Memory B cell (primary cell): ENCODE data around the gene PHC1.

ENCODE experiments used
- ATAC-seq: fragments of 150-1000 bp; cut with Tn5 transposase; 2 replicates; pipeline ENCODE4 v1.10.0; 2021; ENCODE audit warnings: low read depth, mild to moderate bottlenecking, moderate library complexity
- DNase-seq, 2 donors: peaks; one replicate each; pipeline ENCODE4 v3.0.0; 2022; ENCODE audit warnings: low spot score in 2 of 2
- H3K27ac Mint-ChIP-seq: one replicate; pipeline ENCODE4 v1.8.0; 2022; ENCODE audit warnings: mild to moderate bottlenecking, moderate library complexity, mixed read lengths
- H3K27me3 Mint-ChIP-seq: one replicate; pipeline ENCODE4 v1.8.0; 2022; ENCODE audit warnings: mixed read lengths
- H3K36me3 Mint-ChIP-seq: one replicate; pipeline ENCODE4 v1.8.0; 2022; ENCODE audit warnings: mild to moderate bottlenecking, mixed read lengths
- H3K4me1 Mint-ChIP-seq: one replicate; pipeline ENCODE4 v1.8.0; 2022; ENCODE audit warnings: mixed read lengths
- H3K4me3 Mint-ChIP-seq: one replicate; pipeline ENCODE4 v1.8.0; 2022; ENCODE audit warnings: mild to moderate bottlenecking, moderate library complexity, mixed read lengths
- H3K9me3 Mint-ChIP-seq: one replicate; pipeline ENCODE4 v1.8.0; 2022; ENCODE audit warnings: mixed read lengths

PHC1 gene

DNA sequence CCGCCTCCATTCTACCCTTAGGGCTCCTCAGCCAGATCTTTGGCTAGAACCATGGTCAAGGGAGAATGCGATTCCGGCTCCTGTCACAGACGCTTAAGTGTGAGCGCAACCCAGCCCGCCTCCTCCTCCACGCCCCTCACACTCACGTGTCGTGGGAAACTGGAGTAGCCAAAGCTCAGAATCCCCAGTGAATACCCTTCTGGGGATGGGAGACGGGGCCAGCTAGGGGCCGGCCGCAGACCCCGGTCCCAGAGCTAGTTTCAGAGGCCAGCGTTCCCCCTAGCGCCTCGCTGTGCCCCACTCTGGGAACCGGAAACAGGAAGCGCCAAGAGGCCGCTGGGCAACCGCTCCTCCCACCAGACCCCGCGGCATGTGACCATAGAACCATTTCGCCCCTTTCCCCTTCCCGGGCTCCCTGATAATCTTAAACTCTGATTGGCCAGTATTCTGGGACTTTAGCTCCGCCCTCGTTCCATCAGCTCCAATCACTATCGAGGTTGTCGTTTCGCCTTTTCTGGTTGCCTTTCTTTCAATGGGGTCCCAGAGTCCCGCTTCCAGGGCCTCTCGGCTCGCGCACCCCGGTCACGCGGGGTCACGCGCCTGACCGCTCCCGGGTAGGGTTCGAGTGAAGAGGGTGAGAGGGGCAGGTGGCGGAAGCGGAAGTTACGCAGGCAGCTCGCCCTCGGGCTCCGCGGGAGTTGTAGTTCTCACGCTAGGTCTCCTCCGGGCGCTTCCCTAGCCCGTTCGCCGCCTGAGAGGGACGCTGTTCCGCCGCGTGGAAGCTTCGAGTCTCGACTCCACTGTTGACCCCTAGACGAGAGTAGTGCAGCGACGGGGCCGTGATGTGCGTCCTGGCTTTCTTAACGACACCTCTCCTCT, 35.3 kb downstream of the PHC1 start, which contains the start of gene M6PR:
TSS of gene M6PR (minus strand) at position 304 of the 879 bp plus-strand sequence. CDS start 3,241 bp downstream, outside the sequence.
- H3K27ac Mint-ChIP-seq: peak within 1 kb of the TSS; percentile 97
- H3K4me3 Mint-ChIP-seq: peak within 1 kb of the TSS; percentile 94
- ATAC-seq: peak; percentile 85
- H3K36me3 Mint-ChIP-seq: peaks cover 9% of the 10 kb centered on the region
- H3K4me1 Mint-ChIP-seq: peaks cover 24% of the 10 kb centered on the region
- DNase-seq: peak; percentile 79 to 89
- no peaks in the 10 kb centered on the region for H3K27me3 Mint-ChIP-seq
- H3K9me3 Mint-ChIP-seq: peaks cover 4% of the 10 kb centered on the region

GRCh38 chr12:8950221-8950527, 35.9 kb downstream of the PHC1 start:
- Mint-ChIP-seq H3K9me3 (peaks cover 4% of the 10 kb centered on the region), H3K27ac (peak overlapping the region; percentile 97), H3K36me3 (peaks cover 9% of the 10 kb centered on the region), H3K4me1 (peaks cover 24% of the 10 kb centered on the region), H3K27me3 (no peaks in the 10 kb centered on the region), H3K4me3 (peak overlapping the region; percentile 94)
- DNase-seq: no peak
- peak; percentile 45 for ATAC-seq

GRCh38 chr12:8950702-8951478, 36.6 kb downstream of the PHC1 start:
- no peak for ATAC-seq
- H3K9me3 Mint-ChIP-seq: peaks cover 4% of the 10 kb centered on the region
- peak overlapping the region; percentile 97 for H3K27ac Mint-ChIP-seq
- peaks cover 24% of the 10 kb centered on the region for H3K4me1 Mint-ChIP-seq
- H3K27me3 Mint-ChIP-seq: no peaks in the 10 kb centered on the region
- peak overlapping the region; percentile 94 for H3K4me3 Mint-ChIP-seq
- H3K36me3 Mint-ChIP-seq: peaks cover 7% of the 10 kb centered on the region
- DNase-seq: no peak

- no peak overlapping the region for H3K4me3 Mint-ChIP-seq
- H3K9me3 Mint-ChIP-seq: peaks cover 4% of the 10 kb centered on the region
- DNase-seq: no peak
- peaks cover 10% of the 10 kb centered on the region for H3K36me3 Mint-ChIP-seq
- no peak overlapping the region for H3K27ac Mint-ChIP-seq
- H3K4me1 Mint-ChIP-seq: peaks cover 18% of the 10 kb centered on the region
- ATAC-seq: no peak
- no peaks in the 10 kb centered on the region for H3K27me3 Mint-ChIP-seq
Observed at GRCh38 chr12:8951744-8952143, 37.4 kb downstream of the PHC1 start.

GRCh38 chr12:8953773-8954402, 39.6 kb downstream of the PHC1 start:
- DNase-seq (no peak), ATAC-seq (no peak)
- Mint-ChIP-seq H3K4me3 (no peak overlapping the region), H3K36me3 (peaks cover 12% of the 10 kb centered on the region), H3K27ac (no peak overlapping the region), H3K9me3 (peaks cover 4% of the 10 kb centered on the region), H3K27me3 (no peaks in the 10 kb centered on the region), H3K4me1 (peaks cover 6% of the 10 kb centered on the region)

- ATAC-seq (no peak), DNase-seq (no peak)
- H3K27me3 Mint-ChIP-seq: no peaks in the 10 kb centered on the region
- H3K27ac Mint-ChIP-seq: no peak overlapping the region
- H3K4me3 Mint-ChIP-seq: no peak overlapping the region
- peaks cover 16% of the 10 kb centered on the region for H3K36me3 Mint-ChIP-seq
- no peaks in the 10 kb centered on the region for H3K4me1 Mint-ChIP-seq
- H3K9me3 Mint-ChIP-seq: peaks cover 4% of the 10 kb centered on the region
Observed at GRCh38 chr12:8956073-8956472, 41.8 kb downstream of the PHC1 start.

DNA sequence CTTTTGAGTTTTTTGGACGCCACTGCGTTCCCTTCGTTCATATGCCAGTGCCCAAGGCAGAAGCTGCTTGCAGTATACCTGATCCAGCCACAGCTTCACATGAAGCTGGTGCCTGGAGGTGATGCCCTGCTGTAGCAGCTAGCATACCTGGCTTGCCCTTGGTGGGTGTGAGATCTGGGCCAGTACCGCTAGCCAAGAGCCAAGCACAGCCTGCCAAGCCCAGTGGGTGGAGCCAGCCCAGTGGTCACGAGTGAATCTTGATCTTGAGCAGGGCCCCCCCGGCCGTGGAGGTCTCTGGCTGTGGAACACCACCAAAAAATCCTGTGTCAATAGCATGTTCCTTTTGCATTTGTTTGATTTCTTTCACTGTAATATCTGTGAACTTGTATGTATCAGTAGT, 42.5 kb downstream of the PHC1 start:
- Mint-ChIP-seq H3K4me3 (no peak overlapping the region), H3K36me3 (peaks cover 16% of the 10 kb centered on the region), H3K27ac (no peak overlapping the region), H3K27me3 (no peaks in the 10 kb centered on the region), H3K9me3 (peaks cover 4% of the 10 kb centered on the region), H3K4me1 (no peaks in the 10 kb centered on the region)
- ATAC-seq: no peak
- DNase-seq: no peak

DNA sequence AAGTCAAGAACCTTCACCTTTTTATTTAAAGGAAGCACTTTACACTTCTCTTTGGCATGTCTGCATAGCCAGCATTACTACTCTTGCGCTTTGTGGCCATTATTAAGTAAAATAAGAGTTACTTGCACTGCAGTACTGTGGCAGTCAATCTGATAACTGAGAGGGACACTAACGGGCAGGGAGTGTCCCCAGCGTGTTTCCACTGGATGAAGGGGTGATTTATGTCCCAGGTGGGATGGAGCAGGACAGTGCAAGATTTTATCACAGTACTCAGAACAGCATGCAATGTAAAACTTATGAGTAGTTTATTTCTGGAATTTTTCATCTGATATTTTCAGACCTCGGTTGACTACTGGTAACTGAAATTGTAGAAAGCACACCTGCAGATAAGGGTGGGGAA, 43.3 kb downstream of the PHC1 start:
- Mint-ChIP-seq H3K4me1 (no peaks in the 10 kb centered on the region), H3K27me3 (no peaks in the 10 kb centered on the region), H3K27ac (no peak overlapping the region), H3K4me3 (no peak overlapping the region), H3K36me3 (peaks cover 20% of the 10 kb centered on the region), H3K9me3 (peaks cover 6% of the 10 kb centered on the region)
- DNase-seq (no peak), ATAC-seq (no peak)

DNA sequence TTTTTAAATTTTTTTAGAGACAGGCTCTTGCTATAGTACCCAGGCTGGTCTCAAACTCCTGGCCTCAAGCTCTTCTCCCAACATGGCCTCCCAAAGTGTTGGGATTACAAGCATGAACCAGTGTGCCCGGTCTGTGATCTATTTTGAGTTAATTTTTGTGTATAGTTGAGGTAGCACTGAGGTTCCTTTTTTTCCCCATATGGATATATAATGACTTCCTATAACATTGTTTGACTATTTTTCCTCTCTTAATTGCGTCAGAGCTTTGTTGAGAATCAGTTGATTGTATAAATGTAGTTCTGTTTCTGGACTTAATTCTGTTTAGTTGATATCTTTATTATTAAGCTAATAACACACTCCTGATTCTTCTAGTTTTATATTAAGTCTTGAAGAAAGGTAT, 43.8 kb downstream of the PHC1 start:
- no peak overlapping the region for H3K27ac Mint-ChIP-seq

GRCh38 chr12:8960176-8960575, 45.9 kb downstream of the PHC1 start:
- H3K27ac Mint-ChIP-seq: no peak overlapping the region
- no peaks in the 10 kb centered on the region for H3K4me1 Mint-ChIP-seq
- peaks cover 23% of the 10 kb centered on the region for H3K36me3 Mint-ChIP-seq
- DNase-seq: no peak
- H3K9me3 Mint-ChIP-seq: peaks cover 7% of the 10 kb centered on the region
- H3K4me3 Mint-ChIP-seq: no peak overlapping the region
- no peak for ATAC-seq
- no peaks in the 10 kb centered on the region for H3K27me3 Mint-ChIP-seq

More for the DNA sequence above, 43.8 kb downstream of the PHC1 start:
- Mint-ChIP-seq H3K36me3 (peaks cover 16% of the 10 kb centered on the region), H3K27me3 (no peaks in the 10 kb centered on the region), H3K4me3 (no peak overlapping the region), H3K9me3 (peaks cover 4% of the 10 kb centered on the region), H3K4me1 (no peaks in the 10 kb centered on the region)
- DNase-seq: no peak
- no peak for ATAC-seq

DNA sequence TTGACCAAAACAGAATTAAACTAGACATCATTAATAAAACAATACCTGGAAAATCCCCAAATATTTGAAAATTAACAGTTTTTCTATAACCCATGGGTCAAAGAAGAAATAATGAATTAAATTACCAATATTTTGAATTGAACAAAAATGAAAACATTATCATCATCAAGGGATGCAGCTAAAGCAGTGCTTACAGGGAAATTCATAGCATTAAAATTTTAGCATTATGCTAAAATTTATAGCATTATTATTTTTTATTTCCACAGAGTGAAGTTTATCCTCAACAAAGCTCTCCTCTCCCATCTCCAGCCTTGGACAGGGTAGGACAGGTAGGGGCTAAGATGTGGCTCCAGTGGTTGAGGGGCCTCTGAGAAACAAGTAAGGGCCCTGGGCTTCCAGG, 54.5 kb downstream of the PHC1 start:
- H3K27me3 Mint-ChIP-seq: no peaks in the 10 kb centered on the region
- DNase-seq (no peak), ATAC-seq (no peak)
- no peaks in the 10 kb centered on the region for H3K4me1 Mint-ChIP-seq
- peaks cover 12% of the 10 kb centered on the region for H3K36me3 Mint-ChIP-seq
- no peak overlapping the region for H3K4me3 Mint-ChIP-seq
- H3K9me3 Mint-ChIP-seq: peaks cover 13% of the 10 kb centered on the region
- no peak overlapping the region for H3K27ac Mint-ChIP-seq

GRCh38 chr12:8969861-8970411, 55.6 kb downstream of the PHC1 start:
- Mint-ChIP-seq H3K4me3 (no peak overlapping the region), H3K27me3 (no peaks in the 10 kb centered on the region), H3K9me3 (peaks cover 9% of the 10 kb centered on the region), H3K4me1 (no peaks in the 10 kb centered on the region), H3K27ac (no peak overlapping the region), H3K36me3 (peaks cover 5% of the 10 kb centered on the region)
- ATAC-seq (no peak), DNase-seq (no peak)

GRCh38 chr12:8970432-8970831, 56.1 kb downstream of the PHC1 start:
- no peak overlapping the region for H3K4me3 Mint-ChIP-seq
- no peaks in the 10 kb centered on the region for H3K27me3 Mint-ChIP-seq
- H3K36me3 Mint-ChIP-seq: peaks cover 5% of the 10 kb centered on the region
- peaks cover 9% of the 10 kb centered on the region for H3K9me3 Mint-ChIP-seq
- ATAC-seq: no peak
- H3K27ac Mint-ChIP-seq: no peak overlapping the region
- DNase-seq: no peak
- no peaks in the 10 kb centered on the region for H3K4me1 Mint-ChIP-seq

- no peak for DNase-seq
- Mint-ChIP-seq H3K4me1 (no peaks in the 10 kb centered on the region), H3K27ac (no peak overlapping the region), H3K27me3 (no peaks in the 10 kb centered on the region), H3K9me3 (peaks cover 18% of the 10 kb centered on the region), H3K4me3 (no peak overlapping the region), H3K36me3 (peaks cover 28% of the 10 kb centered on the region)
- no peak for ATAC-seq
Observed at GRCh38 chr12:8980137-8980536, 65.8 kb downstream of the PHC1 start.
